Neural cell (in vitro differentiated cells): ENCODE results near the gene STIM2. TPM values are rescaled to one million over a fixed set of nuclear protein-coding genes. Genes with fewer than 3 reads are reported as not detected.

ENCODE experiments used
- H2AFZ ChIP-seq: fragments of 200-600, 300-800 bp; sonication (generic), shearing (Covaris generic); 2 replicates; pipeline ENCODE4 v1.6.0; 2014; ENCODE audit warnings: low read depth, mild to moderate bottlenecking, antibody characterized with exemption, low read length, moderate library complexity
- H3F3A ChIP-seq: fragments of 200-600 bp; shearing (Covaris generic); 2 replicates; pipeline ENCODE4 v1.6.1; 2016; ENCODE audit warnings: mild to moderate bottlenecking, moderate library complexity, mixed read lengths, antibody characterized with exemption, low read length; ENCODE audit not compliant: insufficient read depth, poor library complexity, severe bottlenecking
- H3K27ac ChIP-seq: fragments of 200-600, 300-800 bp; sonication (generic), shearing (Covaris generic); 2 replicates; pipeline ENCODE4 v1.5.1; 2014; ENCODE audit warnings: mild to moderate bottlenecking, low read length, moderate library complexity
- H3K27me3 ChIP-seq: fragments of 300-800, 200-600 bp; sonication (generic), shearing (Covaris generic); 2 replicates; pipeline ENCODE4 v1.6.0; 2014; ENCODE audit warnings: mild to moderate bottlenecking, low read depth, low read length, moderate library complexity; ENCODE audit not compliant: insufficient read depth
- H3K36me3 ChIP-seq: fragments of 300-800, 200-600 bp; sonication (generic), shearing (Covaris generic); 2 replicates; pipeline ENCODE4 v1.5.1; 2014; ENCODE audit warnings: mild to moderate bottlenecking, antibody characterized with exemption, low read length, moderate library complexity; ENCODE audit not compliant: insufficient read depth
- H3K4me2 ChIP-seq: fragments of 300-800, 200-600 bp; sonication (generic), shearing (Covaris generic); 2 replicates; pipeline ENCODE4 v1.6.0; 2014; ENCODE audit warnings: mild to moderate bottlenecking, low read length
- H3K4me3 ChIP-seq: fragments of 300-800, 200-600 bp; sonication (generic), shearing (Covaris generic); 2 replicates; pipeline ENCODE4 v1.5.1; 2014; ENCODE audit warnings: mild to moderate bottlenecking, low read length, moderate library complexity
- H3K79me2 ChIP-seq: fragments of 200-600 bp; shearing (Covaris generic); replicated peaks from 2 replicates; pipeline ENCODE4 v1.6.0; 2014; ENCODE audit warnings: mild to moderate bottlenecking, low read length, moderate library complexity; ENCODE audit not compliant: insufficient read depth
- H3K9ac ChIP-seq: fragments of 300-800, 200-600 bp; sonication (generic), shearing (Covaris generic); 2 replicates; pipeline ENCODE4 v1.6.1; 2016; ENCODE audit warnings: mild to moderate bottlenecking, low read length, mixed read lengths
- H3K9me2 ChIP-seq: fragments of 200-600 bp; shearing (Covaris generic); 2 replicates; pipeline ENCODE4 v1.6.1; 2016; ENCODE audit warnings: mild to moderate bottlenecking, low read length, mixed read lengths; ENCODE audit not compliant: insufficient read depth
- H3K9me3 ChIP-seq: fragments of 200-600, 300-800 bp; sonication (generic), shearing (Covaris generic); 2 replicates; pipeline ENCODE4 v1.6.1; 2016; ENCODE audit warnings: mild to moderate bottlenecking, mixed run types, low read length, moderate library complexity, mixed read lengths
- H4K20me1 ChIP-seq: fragments of 200-600 bp; shearing (Covaris generic); 2 replicates; pipeline ENCODE4 v1.6.1; 2016; ENCODE audit warnings: mild to moderate bottlenecking, mixed run types; ENCODE audit not compliant: insufficient read depth
- EP300 ChIP-seq: fragments of 450-650 bp; conservative IDR thresholded peaks from 2 replicates; pipeline ENCODE4 v1.6.1; 2014; ENCODE audit warnings: antibody characterized with exemption, mild to moderate bottlenecking, moderate library complexity; ENCODE audit not compliant: poor library complexity, severe bottlenecking
- EZH2 ChIP-seq: fragments of 200-600, 300-800 bp; shearing (Covaris generic), sonication (generic); IDR thresholded peaks from 2 replicates; pipeline ENCODE4 v1.6.1; 2014; ENCODE audit warnings: antibody characterized with exemption, low read length, borderline replicate concordance, mild to moderate bottlenecking; ENCODE audit not compliant: insufficient read depth, poor library complexity, severe bottlenecking
- MXI1 ChIP-seq: fragments of 450-650 bp; conservative IDR thresholded peaks from 2 replicates; pipeline ENCODE4 v1.6.1; 2014; ENCODE audit warnings: antibody characterized with exemption, mild to moderate bottlenecking; ENCODE audit not compliant: poor library complexity, severe bottlenecking
- POLR2AphosphoS5 ChIP-seq: IDR thresholded peaks from 2 replicates; pipeline ENCODE4 v1.6.1; 2012
- RAD21 ChIP-seq: fragments of 450-650 bp; conservative IDR thresholded peaks from 2 replicates; pipeline ENCODE4 v1.6.1; 2014; ENCODE audit warnings: antibody characterized with exemption, mild to moderate bottlenecking, moderate library complexity
- SMC3 ChIP-seq: fragments of 450-650 bp; conservative IDR thresholded peaks from 2 replicates; pipeline ENCODE4 v1.6.1; 2014; ENCODE audit warnings: antibody characterized with exemption, mild to moderate bottlenecking, moderate library complexity; ENCODE audit not compliant: poor library complexity
- TAF1 ChIP-seq: IDR thresholded peaks from 2 replicates; pipeline ENCODE4 v1.6.1; 2012; ENCODE audit warnings: low read depth
- polyA plus RNA-seq: library from polyadenylated mRNA; depleted of rRNA; stranded (reverse); fragments of >200 nt; gene quantifications from 2 replicates; pipeline ENCODE4 v1.2.3, GENCODE V29; 2014
- TF ChIP-seq, protein P1 (sequence below): IDR thresholded peaks from 2 replicates; pipeline ENCODE4 v1.6.1; 2012; ENCODE audit warnings: borderline replicate concordance
- TF ChIP-seq, protein P2 (sequence below): fragments of 450-650 bp; IDR thresholded peaks from 2 replicates; pipeline ENCODE4 v1.5.1; 2014; ENCODE audit warnings: antibody characterized with exemption, mild to moderate bottlenecking, moderate library complexity; ENCODE audit not compliant: poor library complexity, severe bottlenecking

Gene STIM2
- polyA plus RNA-seq, 1 donor from 2014 or later: 25.3 TPM

GRCh38 chr4:27018910-27019309 lies 158.3 kb downstream of the STIM2 start:
- H3K9me2 ChIP-seq: no peaks in the 10 kb centered on the region
- H3K27me3 ChIP-seq: no peaks in the 10 kb centered on the region
- no peak overlapping the region for H3K4me3 ChIP-seq
- no peaks in the 10 kb centered on the region for H3K9me3 ChIP-seq
- no peak for TF ChIP-seq EZH2
- TF ChIP-seq RAD21: no peak
- no peak for TF ChIP-seq EP300
- no peak for TF ChIP-seq SMC3
- TF ChIP-seq, protein P1, sequence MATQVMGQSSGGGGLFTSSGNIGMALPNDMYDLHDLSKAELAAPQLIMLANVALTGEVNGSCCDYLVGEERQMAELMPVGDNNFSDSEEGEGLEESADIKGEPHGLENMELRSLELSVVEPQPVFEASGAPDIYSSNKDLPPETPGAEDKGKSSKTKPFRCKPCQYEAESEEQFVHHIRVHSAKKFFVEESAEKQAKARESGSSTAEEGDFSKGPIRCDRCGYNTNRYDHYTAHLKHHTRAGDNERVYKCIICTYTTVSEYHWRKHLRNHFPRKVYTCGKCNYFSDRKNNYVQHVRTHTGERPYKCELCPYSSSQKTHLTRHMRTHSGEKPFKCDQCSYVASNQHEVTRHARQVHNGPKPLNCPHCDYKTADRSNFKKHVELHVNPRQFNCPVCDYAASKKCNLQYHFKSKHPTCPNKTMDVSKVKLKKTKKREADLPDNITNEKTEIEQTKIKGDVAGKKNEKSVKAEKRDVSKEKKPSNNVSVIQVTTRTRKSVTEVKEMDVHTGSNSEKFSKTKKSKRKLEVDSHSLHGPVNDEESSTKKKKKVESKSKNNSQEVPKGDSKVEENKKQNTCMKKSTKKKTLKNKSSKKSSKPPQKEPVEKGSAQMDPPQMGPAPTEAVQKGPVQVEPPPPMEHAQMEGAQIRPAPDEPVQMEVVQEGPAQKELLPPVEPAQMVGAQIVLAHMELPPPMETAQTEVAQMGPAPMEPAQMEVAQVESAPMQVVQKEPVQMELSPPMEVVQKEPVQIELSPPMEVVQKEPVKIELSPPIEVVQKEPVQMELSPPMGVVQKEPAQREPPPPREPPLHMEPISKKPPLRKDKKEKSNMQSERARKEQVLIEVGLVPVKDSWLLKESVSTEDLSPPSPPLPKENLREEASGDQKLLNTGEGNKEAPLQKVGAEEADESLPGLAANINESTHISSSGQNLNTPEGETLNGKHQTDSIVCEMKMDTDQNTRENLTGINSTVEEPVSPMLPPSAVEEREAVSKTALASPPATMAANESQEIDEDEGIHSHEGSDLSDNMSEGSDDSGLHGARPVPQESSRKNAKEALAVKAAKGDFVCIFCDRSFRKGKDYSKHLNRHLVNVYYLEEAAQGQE: no peak
- no peak for TF ChIP-seq POLR2AphosphoS5
- TF ChIP-seq MXI1: no peak
- no peak for TF ChIP-seq TAF1
- TF ChIP-seq, protein P2, sequence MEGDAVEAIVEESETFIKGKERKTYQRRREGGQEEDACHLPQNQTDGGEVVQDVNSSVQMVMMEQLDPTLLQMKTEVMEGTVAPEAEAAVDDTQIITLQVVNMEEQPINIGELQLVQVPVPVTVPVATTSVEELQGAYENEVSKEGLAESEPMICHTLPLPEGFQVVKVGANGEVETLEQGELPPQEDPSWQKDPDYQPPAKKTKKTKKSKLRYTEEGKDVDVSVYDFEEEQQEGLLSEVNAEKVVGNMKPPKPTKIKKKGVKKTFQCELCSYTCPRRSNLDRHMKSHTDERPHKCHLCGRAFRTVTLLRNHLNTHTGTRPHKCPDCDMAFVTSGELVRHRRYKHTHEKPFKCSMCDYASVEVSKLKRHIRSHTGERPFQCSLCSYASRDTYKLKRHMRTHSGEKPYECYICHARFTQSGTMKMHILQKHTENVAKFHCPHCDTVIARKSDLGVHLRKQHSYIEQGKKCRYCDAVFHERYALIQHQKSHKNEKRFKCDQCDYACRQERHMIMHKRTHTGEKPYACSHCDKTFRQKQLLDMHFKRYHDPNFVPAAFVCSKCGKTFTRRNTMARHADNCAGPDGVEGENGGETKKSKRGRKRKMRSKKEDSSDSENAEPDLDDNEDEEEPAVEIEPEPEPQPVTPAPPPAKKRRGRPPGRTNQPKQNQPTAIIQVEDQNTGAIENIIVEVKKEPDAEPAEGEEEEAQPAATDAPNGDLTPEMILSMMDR: no peak
- peaks cover 7% of the 10 kb centered on the region for H3K36me3 ChIP-seq
- H3K79me2 ChIP-seq: no peaks in the 10 kb centered on the region
- H3K27ac ChIP-seq: no peak overlapping the region
- no peak overlapping the region for H3K4me2 ChIP-seq
- no peaks in the 10 kb centered on the region for H4K20me1 ChIP-seq
- H2AFZ ChIP-seq: no peak overlapping the region
- no peaks in the 10 kb centered on the region for H3F3A ChIP-seq
- no peak overlapping the region for H3K9ac ChIP-seq

DNA sequence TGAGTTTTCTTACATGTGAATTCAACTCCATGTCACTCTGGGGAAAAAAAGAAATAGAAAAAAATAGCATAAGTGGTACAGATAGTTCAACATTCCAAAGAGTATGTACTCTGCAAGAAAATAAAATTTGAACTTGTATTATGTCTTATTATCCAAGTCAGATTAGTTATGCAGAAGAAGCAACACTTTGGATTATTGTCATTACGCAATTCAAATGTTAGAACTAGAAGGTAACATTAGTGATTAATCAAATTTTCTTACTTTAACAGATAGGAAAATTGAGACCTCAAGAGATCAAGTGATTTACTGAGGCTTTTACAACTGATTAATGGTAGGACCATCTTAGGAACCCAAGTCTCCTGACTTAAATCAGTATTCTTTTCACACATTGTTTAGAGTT lies 159.1 kb downstream of the STIM2 start:
- Histone ChIP-seq H2AFZ (no peak overlapping the region), H4K20me1 (no peaks in the 10 kb centered on the region), H3K4me3 (no peak overlapping the region), H3K9me3 (no peaks in the 10 kb centered on the region), H3K9me2 (no peaks in the 10 kb centered on the region), H3K79me2 (no peaks in the 10 kb centered on the region), H3K27ac (no peak overlapping the region), H3F3A (no peaks in the 10 kb centered on the region), H3K27me3 (no peaks in the 10 kb centered on the region), H3K4me2 (no peak overlapping the region), H3K36me3 (peaks cover 7% of the 10 kb centered on the region), H3K9ac (no peak overlapping the region)
- TF ChIP-seq POLR2AphosphoS5 (no peak), MXI1 (no peak), TAF1 (no peak), SMC3 (no peak), RAD21 (no peak), EZH2 (no peak), EP300 (no peak)
- TF ChIP-seq, protein P2: no peak
- TF ChIP-seq, protein P1: no peak
